Measurements from ENCODE around the gene LGMN.

DNA sequence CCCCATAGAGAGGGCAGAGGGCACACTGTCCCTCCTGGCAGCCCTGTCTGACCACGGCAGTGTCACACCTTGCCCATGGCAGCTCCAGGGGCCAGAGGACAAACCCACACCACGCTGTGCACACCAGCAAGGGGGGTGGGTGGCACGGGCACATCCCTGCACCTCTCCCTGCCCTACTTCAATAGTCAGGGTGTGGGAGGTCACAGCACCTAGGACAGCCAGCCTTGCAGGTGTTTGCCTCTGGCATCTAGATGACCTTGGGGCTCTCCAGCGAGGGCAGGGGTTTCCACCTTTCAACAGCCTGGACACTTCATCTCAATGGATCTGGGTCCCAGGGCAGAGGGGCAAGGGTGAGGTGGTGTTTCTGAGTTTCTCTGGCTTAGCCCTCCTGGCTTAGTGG lies 69.2 kb downstream of the LGMN start:
- TF ChIP-seq, protein P1, sequence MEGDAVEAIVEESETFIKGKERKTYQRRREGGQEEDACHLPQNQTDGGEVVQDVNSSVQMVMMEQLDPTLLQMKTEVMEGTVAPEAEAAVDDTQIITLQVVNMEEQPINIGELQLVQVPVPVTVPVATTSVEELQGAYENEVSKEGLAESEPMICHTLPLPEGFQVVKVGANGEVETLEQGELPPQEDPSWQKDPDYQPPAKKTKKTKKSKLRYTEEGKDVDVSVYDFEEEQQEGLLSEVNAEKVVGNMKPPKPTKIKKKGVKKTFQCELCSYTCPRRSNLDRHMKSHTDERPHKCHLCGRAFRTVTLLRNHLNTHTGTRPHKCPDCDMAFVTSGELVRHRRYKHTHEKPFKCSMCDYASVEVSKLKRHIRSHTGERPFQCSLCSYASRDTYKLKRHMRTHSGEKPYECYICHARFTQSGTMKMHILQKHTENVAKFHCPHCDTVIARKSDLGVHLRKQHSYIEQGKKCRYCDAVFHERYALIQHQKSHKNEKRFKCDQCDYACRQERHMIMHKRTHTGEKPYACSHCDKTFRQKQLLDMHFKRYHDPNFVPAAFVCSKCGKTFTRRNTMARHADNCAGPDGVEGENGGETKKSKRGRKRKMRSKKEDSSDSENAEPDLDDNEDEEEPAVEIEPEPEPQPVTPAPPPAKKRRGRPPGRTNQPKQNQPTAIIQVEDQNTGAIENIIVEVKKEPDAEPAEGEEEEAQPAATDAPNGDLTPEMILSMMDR (conservative IDR thresholded peaks at IDR 0.05 in 1 of 2, IDR thresholded peaks at IDR 0.05 in 1 of 2; ENCODE audit: low read depth in 1 of 2, low read length in 2 of 2) = no peak
- no peak for TF ChIP-seq EZH2 (IDR thresholded peaks at IDR 0.05; ENCODE audit: low read length, missing control alignments)
